ENCODE data around the gene MRPL48.

The MRPL48 gene

GRCh38 chr11:73883856-73884255, 96.2 kb downstream of the MRPL48 start:
- no peak for TF ChIP-seq CTCF (IDR thresholded peaks at IDR 0.05)

- no peak for TF ChIP-seq CTCF (IDR thresholded peaks at IDR 0.05)
Measured at GRCh38 chr11:73888244-73888643, 100.6 kb downstream of the MRPL48 start.

- no peak for TF ChIP-seq CTCF (IDR thresholded peaks at IDR 0.05)
Measured at GRCh38 chr11:73889019-73889418, 101.3 kb downstream of the MRPL48 start.

- no peak for TF ChIP-seq CTCF (IDR thresholded peaks at IDR 0.05)
Measured at GRCh38 chr11:73889536-73889935, 101.9 kb downstream of the MRPL48 start.

GRCh38 chr11:73893041-73893440, 105.4 kb downstream of the MRPL48 start:
- no peak for TF ChIP-seq CTCF (IDR thresholded peaks at IDR 0.05)

GRCh38 chr11:73894725-73895335, 107.2 kb downstream of the MRPL48 start:
- TF ChIP-seq CTCF (IDR thresholded peaks at IDR 0.05): no peak

- TF ChIP-seq CTCF (IDR thresholded peaks at IDR 0.05): no peak
Measured at GRCh38 chr11:73902303-73902702, 114.6 kb downstream of the MRPL48 start.

GRCh38 chr11:73907191-73907590, 119.5 kb downstream of the MRPL48 start:
- TF ChIP-seq CTCF (IDR thresholded peaks at IDR 0.05): no peak
